Measurements from ENCODE around the gene CLSTN2. TPM values are rescaled to one million over a fixed set of nuclear protein-coding genes. Genes with fewer than 3 reads are reported as not detected.
A peak's percentile ranks its signal among the peaks of the same experiment; 100 is the strongest.

CLSTN2 gene
- total RNA-seq, 1 donor from 2014 or later: 0.17 TPM

DNA sequence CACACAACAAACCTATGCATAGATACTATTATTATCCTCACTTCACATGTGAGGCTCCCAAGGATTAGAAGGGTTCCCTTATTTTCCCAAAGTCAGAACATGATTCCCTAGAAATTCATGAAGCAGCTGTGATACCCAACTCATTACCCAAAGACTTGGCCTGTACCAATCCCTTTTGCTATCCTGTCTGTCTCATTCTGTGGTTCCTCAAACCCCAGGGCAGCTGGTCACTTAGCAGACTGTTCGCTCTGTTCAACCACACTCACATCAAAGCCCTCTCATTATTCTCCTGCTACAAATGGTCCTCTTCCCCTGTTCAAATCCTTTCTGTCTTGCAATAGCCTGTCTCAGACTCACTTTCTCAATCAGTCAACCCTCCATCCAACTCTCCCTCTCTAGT is 588.6 kb downstream of the CLSTN2 start:
- DNase-seq: no peak

DNA sequence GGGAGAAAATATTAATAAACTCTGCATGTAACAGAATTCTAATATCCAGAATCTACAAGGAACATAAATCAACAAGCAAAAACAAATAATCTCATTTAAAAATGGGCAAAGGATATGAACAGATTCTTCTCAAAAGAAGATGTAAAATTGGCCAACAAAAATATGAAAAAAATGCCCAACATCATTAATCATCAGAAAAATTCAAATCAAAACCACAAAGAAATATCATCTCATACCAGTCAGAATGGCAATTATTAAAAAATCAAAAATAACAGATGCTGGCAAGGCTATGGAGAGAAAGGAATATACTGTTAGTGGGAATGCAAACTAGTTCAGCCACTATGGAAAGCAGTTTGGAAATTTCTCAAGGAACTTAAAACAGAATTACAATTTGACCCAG is 592.2 kb downstream of the CLSTN2 start:
- no peak for DNase-seq

DNA sequence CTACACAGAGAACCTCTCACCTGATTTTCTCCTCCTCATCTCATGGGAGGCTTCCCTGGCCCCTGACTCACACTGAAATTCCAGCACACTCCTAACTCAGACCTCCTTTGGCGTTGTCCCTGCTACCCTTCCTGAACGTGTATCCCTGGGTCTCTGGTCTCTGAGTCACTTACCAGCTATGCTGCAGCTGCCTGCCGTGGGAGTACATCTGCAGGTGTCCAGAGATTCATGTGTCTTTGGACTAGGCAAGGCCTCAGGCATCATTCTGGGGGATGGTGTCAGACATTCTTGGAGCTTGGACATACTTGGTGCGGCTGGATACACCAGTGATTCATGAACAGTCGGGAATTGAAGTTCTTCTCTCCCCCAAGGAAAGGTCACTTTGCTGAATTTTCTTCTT is 594.1 kb downstream of the CLSTN2 start:
- no peak for DNase-seq

DNA sequence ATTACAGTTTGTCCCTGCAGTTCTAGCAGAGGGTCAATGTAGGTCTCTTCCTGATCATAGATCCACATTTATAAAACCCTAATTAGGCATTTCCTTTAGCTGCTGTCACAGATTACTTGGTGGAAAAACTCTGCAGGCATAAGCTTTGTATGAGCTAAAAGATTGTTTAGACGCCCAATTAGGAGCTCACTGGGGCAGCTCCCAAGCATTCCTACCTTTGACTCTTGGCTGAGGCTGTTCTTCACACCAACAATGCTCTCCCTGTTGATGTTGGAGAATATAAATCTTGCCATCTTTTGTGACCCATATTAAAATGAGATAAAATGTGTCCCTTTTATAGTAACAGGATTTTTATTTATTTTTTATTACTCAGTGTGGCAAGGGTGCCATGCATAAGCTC is 594.6 kb downstream of the CLSTN2 start:
- DNase-seq: no peak

DNA sequence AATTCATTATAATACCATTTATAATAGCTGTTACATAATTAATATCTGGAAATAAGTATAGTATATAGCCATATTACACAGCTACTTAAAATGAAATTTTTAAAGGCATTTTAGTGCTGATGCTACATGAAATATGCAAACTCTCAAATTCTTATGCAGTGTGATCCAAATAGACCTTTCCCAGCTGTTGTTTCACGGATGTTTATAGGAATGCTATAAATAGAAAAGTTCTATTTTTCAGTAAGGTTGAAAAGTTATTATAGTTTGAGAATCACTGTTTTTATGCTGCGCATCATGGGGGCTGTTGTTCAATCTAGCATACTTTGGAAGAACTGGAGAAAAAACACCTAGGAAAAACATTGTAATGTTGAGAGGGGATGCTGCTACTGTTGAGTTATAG is 595.1 kb downstream of the CLSTN2 start:
- no peak for DNase-seq

DNA sequence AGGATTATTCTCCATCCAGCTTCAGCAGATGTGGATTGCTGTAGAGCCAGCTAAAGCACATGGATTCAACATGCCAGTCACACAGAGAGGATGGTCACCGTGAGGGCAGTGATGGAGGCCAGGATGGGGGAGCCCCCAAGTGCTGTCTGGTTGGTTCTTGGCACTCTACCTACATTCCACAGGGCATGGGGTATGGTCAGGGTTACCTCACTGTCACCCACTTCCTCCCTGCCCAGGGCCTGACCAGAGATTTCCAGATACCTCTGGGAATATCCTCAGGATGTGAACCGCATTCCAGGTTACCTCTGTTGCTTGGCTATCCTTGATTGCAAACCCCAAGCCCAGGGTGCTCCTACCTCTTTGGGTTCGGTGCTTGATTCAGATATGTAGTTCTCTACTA is 595.6 kb downstream of the CLSTN2 start:
- DNase-seq: no peak

DNA sequence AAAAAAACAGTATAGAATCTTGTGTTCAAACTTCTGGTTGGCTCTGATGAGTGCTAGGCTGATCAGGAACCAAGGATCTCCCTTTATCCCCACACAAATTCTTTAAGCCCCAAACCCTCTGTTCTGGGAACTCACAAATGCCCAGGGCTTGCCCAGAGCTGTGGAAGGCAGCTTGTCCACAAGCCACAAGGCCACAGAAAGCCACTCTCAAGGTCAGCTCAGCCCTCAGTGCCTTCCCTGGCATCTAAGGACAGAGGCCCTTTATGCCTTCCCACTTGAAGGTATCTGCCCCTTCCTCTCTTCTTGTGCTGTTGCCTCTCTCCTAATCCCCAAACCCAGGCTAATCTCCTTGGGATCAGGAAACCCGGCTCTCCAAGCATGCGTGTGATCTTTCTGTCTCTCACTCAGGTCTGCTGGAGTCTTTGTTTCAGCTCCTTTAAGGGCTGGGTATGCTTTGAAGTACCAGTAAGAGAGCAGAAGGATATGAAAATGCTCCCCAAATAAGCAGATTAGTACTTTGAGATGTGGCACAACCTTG is 597.9 kb downstream of the CLSTN2 start:
- DNase-seq: no peak

DNA sequence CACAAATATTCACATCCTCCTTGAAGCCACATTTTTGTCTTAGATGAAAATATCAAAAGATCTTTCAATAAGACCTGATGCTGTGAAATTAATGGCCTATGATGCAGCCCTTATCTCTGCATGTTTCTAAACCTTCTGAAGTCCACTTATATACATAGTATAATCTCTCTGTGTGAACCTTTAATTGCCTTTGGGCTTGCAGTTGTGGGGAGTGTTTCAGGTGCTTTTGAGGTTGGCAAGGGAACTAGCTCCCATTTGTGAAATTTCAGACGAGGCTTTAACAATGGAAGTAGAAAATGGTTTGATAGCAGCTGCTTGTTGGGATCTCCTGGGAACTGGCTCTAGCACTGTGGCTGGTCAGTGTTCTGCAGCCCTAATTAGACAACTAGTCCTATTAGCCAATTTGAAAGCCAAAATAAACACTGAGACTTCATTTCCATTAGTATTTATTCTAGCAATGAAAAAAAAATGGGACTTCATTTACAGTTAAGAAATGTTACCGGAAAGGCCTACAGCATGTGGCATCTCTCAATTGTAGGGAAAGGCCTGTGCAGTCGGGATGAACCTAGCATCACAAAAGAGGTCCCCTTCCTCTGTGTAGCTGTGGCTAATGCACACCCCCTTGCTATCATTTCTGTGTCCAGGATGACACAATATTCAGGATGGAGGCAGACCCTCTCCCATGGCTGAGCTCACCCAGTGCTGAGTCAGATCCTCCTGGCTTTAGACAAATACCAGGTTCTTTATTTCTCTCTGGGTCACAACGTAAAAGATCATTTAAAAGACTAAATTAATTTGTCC is 602.1 kb downstream of the CLSTN2 start:
- no peak for DNase-seq

DNA sequence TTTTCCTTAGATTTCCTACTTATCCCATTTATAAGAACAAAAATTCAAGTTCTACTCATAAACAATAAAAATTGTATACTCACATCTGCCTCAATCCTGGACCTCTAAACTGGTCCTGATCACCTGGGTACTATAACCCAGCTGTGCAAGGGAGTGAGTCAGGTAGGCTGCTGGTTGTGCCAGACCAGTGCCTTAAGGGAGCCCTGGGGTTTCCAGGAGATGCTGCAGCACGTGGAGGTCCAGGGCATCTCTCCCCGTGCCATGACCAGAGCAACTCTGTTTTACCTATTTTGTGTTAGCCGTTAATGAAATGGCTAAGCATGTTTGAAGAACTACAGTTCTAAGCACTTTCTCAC is 602.7 kb downstream of the CLSTN2 start:
- DNase-seq: no peak

DNA sequence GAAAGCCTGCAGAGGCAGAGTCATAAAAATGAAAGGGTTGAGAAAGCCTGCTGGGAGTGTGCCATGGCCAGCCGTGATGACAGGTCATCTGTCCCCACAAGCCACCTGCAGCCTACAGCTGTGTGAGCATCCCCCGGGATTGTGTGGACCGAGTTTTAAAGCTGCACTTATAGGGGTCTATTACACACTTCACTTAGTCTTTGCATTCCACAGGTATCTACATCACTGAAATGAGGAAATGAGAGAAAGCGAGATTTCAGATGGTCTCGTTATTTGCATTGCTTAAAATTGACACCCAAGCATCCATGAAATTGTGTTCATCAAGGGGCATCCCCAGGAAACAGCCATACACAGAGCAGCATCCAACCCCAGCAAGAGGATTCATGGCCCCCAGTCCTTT is 605.3 kb downstream of the CLSTN2 start:
- DNase-seq: no peak

DNA sequence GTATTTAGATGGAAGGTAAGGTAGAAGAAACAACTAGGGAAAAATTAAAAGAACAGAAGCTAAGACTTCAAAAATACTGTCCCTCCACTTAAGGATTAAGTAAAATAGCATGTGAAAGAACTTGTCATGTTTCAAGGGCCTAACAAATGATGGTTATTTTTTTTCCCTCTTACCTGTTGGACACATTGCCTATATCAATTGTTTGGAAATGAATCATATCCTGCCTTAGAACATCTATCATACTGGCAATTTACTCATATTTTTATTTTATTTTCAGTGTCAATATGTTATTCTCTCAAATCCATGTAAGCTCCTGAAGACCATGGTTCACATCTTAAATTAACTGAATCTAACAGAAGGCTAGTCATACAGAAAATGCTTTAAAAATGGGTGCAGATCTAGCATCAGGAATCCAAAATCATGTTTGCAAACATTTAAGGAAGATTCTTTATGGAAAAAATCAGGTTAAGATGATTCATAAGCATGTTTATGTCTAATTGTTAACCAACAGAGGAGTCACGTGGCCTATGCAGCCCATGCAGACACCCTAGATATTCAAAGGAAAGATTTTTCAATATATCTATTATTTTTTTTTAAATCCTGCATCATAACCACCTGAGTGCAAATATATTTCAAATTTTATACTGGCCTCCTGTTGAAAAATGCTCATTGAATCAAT is 607.1 kb downstream of the CLSTN2 start:
- no peak for DNase-seq

DNA sequence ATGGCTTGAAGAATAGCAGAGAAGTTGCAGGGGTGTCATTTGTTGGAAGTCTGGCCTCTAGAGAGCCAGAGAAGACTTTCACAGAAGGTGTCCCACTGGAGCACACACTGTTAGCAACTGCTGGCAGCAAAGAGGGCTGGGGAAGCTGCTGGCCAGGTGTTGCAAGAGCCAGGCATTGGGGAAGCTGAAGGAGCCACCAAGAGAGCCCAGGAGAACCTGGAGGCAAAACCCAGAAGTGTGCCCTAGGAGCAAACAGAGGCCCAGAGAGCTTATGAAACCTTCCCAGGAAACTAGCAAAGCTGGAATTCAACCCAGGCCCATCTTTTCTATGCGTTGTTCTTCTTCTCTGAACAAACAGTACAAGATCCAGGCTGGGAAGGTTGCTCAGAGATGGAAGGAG is 610.2 kb downstream of the CLSTN2 start:
- DNase-seq: no peak

DNA sequence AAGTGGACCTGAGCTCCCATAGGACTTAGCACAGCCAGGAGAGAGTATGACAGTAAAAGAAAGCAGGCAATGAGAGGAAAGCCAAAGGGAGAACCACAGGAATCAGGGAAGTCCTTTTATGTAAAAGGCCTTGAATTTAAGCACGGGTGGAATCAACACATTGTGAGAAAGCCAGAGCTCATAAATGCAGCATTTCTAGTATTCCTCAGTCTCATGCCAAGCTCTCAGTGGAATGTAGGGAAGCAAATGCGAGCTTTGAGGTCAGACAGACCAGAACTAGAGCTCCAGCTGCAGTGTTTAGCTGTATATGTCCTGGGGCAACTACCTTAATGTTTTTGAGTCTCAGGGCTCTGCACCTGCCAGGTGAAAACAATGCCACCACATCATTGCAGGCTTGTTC is 610.8 kb downstream of the CLSTN2 start:
- no peak for DNase-seq

DNA sequence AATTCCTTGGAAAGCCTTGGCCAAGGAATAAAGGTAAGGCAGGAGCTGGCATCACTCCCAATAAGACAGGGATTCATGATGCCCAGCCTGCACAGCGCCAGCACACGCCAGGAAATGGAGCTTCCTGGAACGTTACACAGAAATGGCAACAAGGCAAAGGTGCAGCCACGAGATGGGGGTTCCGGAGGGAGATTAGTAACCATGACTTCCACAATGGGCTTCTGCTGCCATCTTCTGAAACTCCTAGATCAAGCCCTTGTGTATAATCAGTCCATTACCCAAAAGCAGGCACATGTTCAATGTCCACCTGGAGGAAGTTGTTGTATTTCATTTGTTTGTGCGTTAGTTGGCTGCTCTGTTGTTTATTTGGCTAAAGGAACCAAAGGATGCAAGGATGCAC is 611.7 kb downstream of the CLSTN2 start:
- DNase-seq: peak; percentile 2

DNA sequence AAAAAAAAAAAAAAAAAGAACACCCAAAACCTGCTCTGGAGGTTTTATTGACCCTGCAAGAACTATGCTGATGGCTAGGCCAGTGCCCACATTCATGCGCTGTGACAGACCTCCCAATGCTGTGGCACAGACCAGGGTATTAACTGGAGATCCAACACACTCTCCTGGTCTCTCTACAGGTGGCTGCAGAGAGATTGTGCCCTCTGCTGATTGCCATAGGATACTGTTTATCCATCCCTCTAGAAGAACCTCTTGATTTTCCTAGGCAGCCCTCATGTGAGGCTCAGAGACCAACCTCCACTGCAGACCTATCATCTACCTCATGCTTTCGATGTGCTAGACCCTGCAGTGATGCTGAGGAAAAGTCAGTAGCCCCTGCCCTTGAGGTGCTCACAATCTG is 617.4 kb downstream of the CLSTN2 start:
- no peak for DNase-seq

DNA sequence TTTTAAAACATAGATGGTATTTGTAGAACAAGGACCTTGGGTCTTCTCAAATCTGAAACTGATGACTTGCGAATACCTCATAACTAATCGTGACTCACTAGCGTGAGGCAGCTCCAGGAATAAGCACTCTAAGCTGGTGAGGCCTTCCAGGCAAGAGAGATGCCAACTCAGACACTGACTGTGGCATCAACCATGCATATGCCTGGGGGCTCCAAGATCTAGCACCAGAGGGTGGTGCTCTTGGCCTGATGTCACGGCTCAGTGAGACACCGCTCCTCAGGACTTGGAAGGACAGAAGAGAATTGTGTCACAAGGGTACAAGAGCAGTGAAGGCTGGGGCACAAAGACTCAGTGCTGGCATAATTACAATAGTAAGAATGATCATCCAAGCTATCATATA is 617.9 kb downstream of the CLSTN2 start:
- DNase-seq: no peak

DNA sequence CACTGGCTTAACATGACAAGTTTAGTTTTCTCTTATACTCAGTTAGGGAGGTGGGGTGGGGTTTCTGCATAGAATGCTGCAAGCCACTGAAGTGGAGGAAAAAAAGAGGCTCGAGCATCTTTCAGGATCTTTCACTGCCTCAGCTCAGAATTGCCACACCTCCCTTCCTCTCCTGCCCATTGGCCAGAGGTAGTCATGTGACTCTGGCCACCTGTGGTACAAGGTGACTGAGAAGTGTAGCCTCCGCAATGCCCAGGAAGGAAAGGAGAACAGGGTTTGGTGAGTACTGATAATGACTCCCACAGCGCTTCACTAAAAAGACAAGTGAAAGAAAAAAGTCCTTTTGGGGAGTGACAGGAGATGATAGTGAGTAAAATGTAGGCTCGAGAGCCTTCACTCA is 618.6 kb downstream of the CLSTN2 start:
- no peak for DNase-seq

DNA sequence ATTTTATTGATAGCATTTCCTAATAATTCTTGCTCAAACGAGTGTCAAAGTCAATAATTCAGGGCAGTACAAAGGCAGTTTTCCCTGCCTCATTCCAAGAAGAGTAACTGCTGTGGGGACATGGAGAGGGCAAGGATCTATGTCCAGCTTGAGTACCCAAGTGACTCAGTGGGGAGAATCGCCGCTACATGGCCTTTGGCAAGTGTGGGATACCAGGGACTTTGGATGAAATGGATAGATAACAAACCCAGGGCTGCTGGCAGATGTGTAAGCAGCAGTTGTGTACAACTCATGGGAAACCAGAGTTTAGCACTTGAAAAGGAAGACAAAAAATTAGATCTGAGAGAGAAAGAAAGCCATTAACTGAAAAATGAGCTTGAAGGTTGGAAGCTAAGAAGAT is 620.7 kb downstream of the CLSTN2 start:
- DNase-seq: no peak

DNA sequence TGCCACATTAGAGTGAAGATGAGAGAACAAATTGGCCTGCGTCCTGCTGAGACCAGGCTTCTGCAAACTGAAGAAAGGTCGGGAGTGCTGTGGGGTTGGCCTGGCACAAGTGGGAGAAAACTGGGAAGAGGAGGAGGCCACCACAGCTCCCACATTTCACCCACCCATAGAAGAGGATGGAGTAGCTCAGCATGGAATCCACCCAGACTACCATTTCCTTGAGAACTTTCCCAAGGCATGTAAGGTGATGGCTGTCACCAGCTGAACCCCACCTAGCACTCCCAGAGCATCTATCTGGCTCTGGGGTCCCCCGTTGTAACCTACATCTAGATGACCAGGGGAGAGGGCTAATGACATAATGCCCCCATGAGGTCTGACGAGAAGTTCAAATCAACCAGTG is 622.5 kb downstream of the CLSTN2 start:
- no peak for DNase-seq

DNA sequence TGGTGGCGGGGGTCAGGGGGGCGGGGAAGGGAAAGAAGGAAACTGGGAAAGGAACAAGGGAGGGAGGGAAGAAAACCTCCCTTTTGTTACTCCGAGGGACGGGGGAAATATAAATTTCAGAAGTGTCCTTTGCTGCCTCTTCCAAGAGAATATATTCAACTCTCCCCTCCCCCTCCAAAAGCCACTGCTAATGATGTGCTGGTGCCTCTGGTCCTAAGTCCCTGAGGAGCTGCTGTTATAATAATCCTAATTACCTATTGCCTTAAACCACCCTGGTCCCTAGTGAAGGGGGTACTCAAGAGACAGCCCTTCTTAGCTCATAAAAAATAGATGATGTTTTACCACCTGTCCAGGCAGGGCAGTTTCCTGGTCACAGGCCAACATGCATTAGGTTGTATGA is 624.6 kb downstream of the CLSTN2 start:
- DNase-seq: no peak

DNA sequence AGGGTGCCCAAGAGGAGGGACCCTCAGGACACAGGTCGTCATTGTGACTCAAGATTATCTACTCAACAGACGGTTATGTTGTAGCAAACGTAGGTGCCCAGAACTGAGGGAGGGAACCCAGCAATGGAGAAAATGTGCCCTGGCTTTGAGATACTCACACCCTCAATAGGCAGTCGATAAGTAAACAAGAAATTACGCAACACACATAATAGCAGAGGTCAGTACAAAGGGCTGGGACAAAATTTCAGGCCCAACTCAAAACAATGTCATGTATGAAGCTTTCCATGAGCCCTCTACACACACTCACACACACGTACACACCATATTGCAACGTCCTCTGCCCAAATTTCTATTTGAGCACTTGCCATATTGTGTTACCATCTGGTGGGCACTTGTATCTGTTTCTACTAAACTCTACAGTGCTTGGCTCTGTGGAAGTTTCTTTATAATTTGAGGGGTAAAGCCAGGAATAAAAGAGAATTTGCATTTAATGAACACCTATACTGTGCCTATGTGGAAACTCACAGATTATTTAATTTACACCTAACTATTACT is 628.3 kb downstream of the CLSTN2 start:
- DNase-seq: no peak

DNA sequence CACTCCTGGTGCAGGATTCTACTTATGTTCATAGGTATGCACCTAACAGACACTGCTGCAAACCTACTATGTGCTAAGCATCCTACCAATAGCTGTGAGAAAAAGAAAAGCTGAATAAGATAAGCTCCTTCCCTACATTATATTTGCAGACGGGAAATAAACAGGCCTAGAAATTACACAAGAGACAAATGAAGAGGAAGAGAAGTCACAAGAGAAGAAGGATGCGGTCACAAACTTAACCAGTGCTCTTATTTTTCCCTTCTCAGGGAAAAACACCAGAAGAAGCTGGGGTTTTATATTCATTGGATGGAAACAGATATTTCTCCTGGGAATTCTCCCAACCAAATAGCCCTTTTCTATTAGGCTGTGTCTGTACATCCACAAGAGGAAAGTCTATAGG is 633.1 kb downstream of the CLSTN2 start:
- DNase-seq: no peak

DNA sequence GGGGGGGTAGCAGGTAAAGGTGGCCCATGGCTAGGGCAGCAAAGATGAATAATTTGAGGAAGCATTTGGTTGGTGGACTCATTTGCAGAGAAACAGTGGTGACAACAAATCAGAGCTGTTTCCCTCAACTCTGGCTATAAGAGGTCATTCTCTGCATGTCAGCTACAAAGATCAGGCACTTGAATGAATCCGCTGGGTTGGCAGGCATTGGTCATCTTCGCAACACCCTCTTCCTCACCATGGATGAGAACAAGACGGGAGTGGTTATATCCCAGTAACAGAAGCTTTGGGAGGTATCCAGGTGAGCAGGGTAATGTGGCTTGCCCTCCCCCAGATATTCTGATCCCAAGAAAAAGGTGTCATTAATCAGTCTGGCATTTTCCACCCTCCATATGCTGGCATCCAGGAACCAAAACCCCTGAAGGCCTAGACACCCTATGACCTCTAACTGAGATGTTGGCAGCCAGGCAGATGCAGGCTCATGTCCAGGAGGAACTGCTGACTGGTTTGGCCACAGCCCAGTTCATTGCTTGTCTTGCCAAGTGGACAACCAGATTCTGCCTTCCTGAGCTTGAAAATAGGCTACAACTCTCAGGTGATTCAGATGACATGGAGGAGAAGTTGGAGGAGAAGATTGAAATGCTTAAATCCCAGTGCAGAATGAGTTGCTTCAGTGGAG is 634.0 kb downstream of the CLSTN2 start:
- DNase-seq: no peak

DNA sequence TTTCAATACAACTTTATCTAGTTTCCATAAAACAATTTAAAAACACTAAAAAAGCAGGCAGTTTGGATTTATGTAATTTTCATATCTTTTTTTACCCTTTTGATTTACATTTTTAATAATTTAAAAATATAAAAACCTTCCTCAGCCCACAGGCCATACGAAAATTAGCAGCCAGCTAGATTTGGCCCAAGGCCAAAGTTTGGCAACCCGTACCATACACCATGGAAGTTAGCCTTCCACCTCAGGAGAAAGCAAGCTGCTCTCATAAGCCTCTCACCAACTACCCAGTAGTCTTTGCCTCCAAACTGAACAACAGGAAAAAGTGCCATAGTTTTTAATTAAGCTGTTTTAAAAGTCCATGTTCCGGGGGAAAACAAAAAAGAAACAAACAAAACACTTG is 635.6 kb downstream of the CLSTN2 start:
- no peak for DNase-seq

Data from dermis blood vessel endothelial cell (primary cell).